ENCODE results near the gene DIS3. TPM values are rescaled to one million over a fixed set of nuclear protein-coding genes. Genes with fewer than 3 reads are reported as not detected.

The DIS3 gene
- polyA plus RNA-seq (2013, experiment 1 of 2): 37.5 TPM
- 38.4 TPM for polyA plus RNA-seq (2013, experiment 2 of 2)

DNA sequence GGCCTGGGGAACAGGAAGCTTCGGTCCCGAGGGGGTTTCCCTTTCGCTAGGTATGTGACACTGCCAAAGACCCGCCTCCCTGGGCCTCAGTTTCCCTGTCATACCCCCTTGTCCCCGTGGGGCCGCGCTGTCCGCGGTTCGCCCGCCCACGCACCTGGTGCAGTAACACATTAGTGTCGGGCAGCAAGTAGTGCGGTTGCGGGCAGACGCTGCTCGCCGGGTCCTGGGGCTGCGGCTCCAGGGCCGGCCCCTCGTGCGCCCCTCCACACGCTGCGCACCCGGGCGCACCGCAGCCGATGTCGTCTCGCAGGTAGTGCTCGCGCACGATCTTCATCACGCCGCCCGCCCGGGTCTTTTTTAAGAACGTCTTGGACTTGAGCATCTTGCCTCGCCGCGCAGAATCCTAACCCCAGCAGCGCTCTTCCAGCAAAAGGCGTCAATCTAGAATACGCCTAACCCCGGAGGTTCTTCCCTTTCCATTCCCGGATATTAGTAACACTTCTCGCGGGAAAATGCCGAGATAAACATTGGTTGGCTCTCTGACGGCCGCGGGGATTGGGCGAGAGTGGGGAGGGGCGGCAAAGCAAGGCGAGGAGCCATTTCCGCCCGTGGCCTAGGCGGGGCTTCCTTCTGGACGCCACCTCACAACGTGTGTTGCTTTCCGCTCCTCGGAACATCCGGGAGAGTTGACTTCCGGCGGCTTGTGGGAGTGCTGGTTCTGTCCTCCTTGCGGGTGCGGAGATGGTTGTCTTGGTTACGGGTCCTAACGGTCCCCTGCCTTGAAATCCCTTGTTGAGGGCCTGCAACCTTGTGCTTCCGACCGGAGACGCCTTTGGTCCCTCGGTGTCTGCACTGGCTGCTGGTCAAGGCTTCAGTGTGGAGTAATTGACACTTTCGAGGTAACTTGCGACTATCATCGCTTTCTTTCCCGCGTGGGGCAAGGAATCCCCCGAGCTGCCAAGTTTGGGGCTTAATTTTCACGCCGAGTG, at the start of gene DIS3, which contains the start of gene PIBF1:
Gene DIS3 (minus strand): TSS at position 450 of the 989 bp plus-strand sequence. CDS start 68 bp downstream, at position 382.
Gene PIBF1 (plus strand): TSS at position 683 of the 989 bp plus-strand sequence. CDS start 1,337 bp downstream, outside the sequence.
- peak within 1 kb of the TSS; percentile 37 for H3K4ac ChIP-seq (ENCODE audit: low read depth, low read length)
- H4K8ac ChIP-seq (ENCODE audit: low read depth, low read length): no peak within 1 kb of the TSS
- no peak within 1 kb of the TSS for H2BK5ac ChIP-seq (ENCODE audit: low read length)
- peak within 1 kb of the TSS; percentile 84 for H3K9ac ChIP-seq (ENCODE audit: low read length)
- H4K5ac ChIP-seq (ENCODE audit: low read length): no peak within 1 kb of the TSS
- peaks cover 20% of the 10 kb centered on the region for H3K79me2 ChIP-seq (ENCODE audit: control insufficient read depth, insufficient read depth, low read length)
- peak; percentile 100 for DNase-seq
- H3K36me3 ChIP-seq (ENCODE audit: control insufficient read depth, insufficient read depth, low read length): peaks cover 2% of the 10 kb centered on the region
- no CpG with 5 or more reads among the region's 81 CpGs for WGBS (ENCODE audit: extremely low coverage, insufficient coverage, low lambda C conversion rate)
- peak within 1 kb of the TSS; percentile 80 for H3K4me3 ChIP-seq (ENCODE audit: low read length)
- H3K27ac ChIP-seq (ENCODE audit: low read depth, low read length): peak within 1 kb of the TSS; percentile 13
- no peak within 1 kb of the TSS for H2AK5ac ChIP-seq (ENCODE audit: low read length)
- no peak within 1 kb of the TSS for H3K23ac ChIP-seq (ENCODE audit: low read length)
- H3K4me2 ChIP-seq (ENCODE audit: low read length): peak within 1 kb of the TSS; percentile 62
- peak within 1 kb of the TSS; percentile 93 for H3K56ac ChIP-seq (ENCODE audit: low read length)
- H3K27me3 ChIP-seq (ENCODE audit: insufficient read depth, low read length, poor library complexity): no peaks in the 10 kb centered on the region
- no peaks in the 10 kb centered on the region for H3K4me1 ChIP-seq (ENCODE audit: control insufficient read depth, low read depth, low read length)
- peak within 1 kb of the TSS; percentile 32 for H3K18ac ChIP-seq (ENCODE audit: low read length)
- H2BK15ac ChIP-seq (replicated peaks; ENCODE audit: low read depth): no peak within 1 kb of the TSS
- no peak within 1 kb of the TSS for H2BK120ac ChIP-seq (ENCODE audit: low read depth, low read length)
- H3K79me1 ChIP-seq (ENCODE audit: low read length): peaks cover 2% of the 10 kb centered on the region

DNA sequence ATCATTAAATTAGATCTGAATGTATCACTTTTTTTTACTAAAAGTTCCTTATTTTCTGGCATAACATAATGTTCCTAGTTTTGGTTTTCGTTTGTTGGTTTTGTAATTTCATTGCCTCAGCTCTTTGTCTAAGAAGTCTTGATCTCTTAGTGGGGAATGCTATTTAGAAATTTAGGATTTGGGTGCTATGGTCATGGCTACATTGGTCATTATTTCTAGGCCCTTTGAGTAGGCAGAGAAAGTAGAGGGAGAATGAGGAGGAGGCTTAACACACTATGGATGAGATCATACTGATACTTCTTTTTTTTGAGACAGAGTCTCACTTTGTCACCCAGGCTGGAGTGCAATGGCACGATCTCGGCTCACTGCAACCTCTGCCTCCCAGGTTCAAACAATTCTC, 42.0 kb upstream of the DIS3 start:
- WGBS (ENCODE audit: extremely low coverage, insufficient coverage, low lambda C conversion rate): no CpG with 5 or more reads among the region's 3 CpGs
- H2BK120ac ChIP-seq (ENCODE audit: low read depth, low read length): no peak overlapping the region

DNA sequence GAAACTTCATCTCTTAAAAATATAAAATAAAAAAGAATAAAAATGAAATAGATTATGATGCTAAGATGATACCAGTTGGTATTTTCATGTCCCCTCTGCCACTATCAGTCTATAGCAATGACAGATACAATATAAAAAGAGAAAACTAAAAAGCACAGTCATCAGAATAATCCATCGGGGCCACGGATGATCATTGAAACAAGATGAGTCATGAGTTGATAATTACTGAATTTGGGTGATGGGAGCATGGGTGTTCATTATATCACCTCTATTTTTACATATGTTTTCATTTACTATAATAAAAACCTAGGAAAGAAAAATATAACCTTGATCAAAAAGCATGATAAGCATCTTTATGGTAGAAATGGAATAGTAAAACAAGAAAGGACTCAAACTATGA, 41.4 kb upstream of the DIS3 start:
- H2BK5ac ChIP-seq (ENCODE audit: low read length): no peak overlapping the region
- H4K5ac ChIP-seq (ENCODE audit: low read length): no peak overlapping the region
- H3K79me1 ChIP-seq (ENCODE audit: low read length): no peaks in the 10 kb centered on the region
- H3K27me3 ChIP-seq (ENCODE audit: insufficient read depth, low read length, poor library complexity): no peaks in the 10 kb centered on the region
- H3K36me3 ChIP-seq (ENCODE audit: control insufficient read depth, insufficient read depth, low read length): no peaks in the 10 kb centered on the region
- H3K4me3 ChIP-seq (ENCODE audit: low read length): no peak overlapping the region
- H3K4me2 ChIP-seq (ENCODE audit: low read length): no peak overlapping the region
- H3K4me1 ChIP-seq (ENCODE audit: control insufficient read depth, low read depth, low read length): peaks cover 4% of the 10 kb centered on the region
- no peak overlapping the region for H3K23ac ChIP-seq (ENCODE audit: low read length)
- H3K18ac ChIP-seq (ENCODE audit: low read length): no peak overlapping the region
- no peak overlapping the region for H2AK5ac ChIP-seq (ENCODE audit: low read length)
- no peak overlapping the region for H3K56ac ChIP-seq (ENCODE audit: low read length)
- no peak overlapping the region for H3K4ac ChIP-seq (ENCODE audit: low read depth, low read length)
- H4K8ac ChIP-seq (ENCODE audit: low read depth, low read length): no peak overlapping the region
- H2BK15ac ChIP-seq (replicated peaks; ENCODE audit: low read depth): no peak overlapping the region
- no peak for DNase-seq
- H2BK120ac ChIP-seq (ENCODE audit: low read depth, low read length): no peak overlapping the region
- H3K9ac ChIP-seq (ENCODE audit: low read length): no peak overlapping the region
- no CpG with 5 or more reads among the region's 2 CpGs for WGBS (ENCODE audit: extremely low coverage, insufficient coverage, low lambda C conversion rate)
- no peak overlapping the region for H3K27ac ChIP-seq (ENCODE audit: low read depth, low read length)
- H3K79me2 ChIP-seq (ENCODE audit: control insufficient read depth, insufficient read depth, low read length): no peaks in the 10 kb centered on the region

More for the DNA sequence above, 42.0 kb upstream of the DIS3 start:
- H3K79me2 ChIP-seq (ENCODE audit: control insufficient read depth, insufficient read depth, low read length): no peaks in the 10 kb centered on the region
- H3K23ac ChIP-seq (ENCODE audit: low read length): no peak overlapping the region
- H2BK15ac ChIP-seq (replicated peaks; ENCODE audit: low read depth): no peak overlapping the region
- peaks cover 4% of the 10 kb centered on the region for H3K4me1 ChIP-seq (ENCODE audit: control insufficient read depth, low read depth, low read length)
- no peak overlapping the region for H4K5ac ChIP-seq (ENCODE audit: low read length)
- DNase-seq: no peak
- no peak overlapping the region for H4K8ac ChIP-seq (ENCODE audit: low read depth, low read length)
- H3K79me1 ChIP-seq (ENCODE audit: low read length): no peaks in the 10 kb centered on the region
- H2AK5ac ChIP-seq (ENCODE audit: low read length): no peak overlapping the region
- H3K4me2 ChIP-seq (ENCODE audit: low read length): no peak overlapping the region
- H3K36me3 ChIP-seq (ENCODE audit: control insufficient read depth, insufficient read depth, low read length): no peaks in the 10 kb centered on the region
- no peak overlapping the region for H3K4me3 ChIP-seq (ENCODE audit: low read length)
- no peaks in the 10 kb centered on the region for H3K27me3 ChIP-seq (ENCODE audit: insufficient read depth, low read length, poor library complexity)
- H3K18ac ChIP-seq (ENCODE audit: low read length): no peak overlapping the region
- no peak overlapping the region for H3K27ac ChIP-seq (ENCODE audit: low read depth, low read length)
- no peak overlapping the region for H3K4ac ChIP-seq (ENCODE audit: low read depth, low read length)
- H3K56ac ChIP-seq (ENCODE audit: low read length): no peak overlapping the region
- no peak overlapping the region for H3K9ac ChIP-seq (ENCODE audit: low read length)
- no peak overlapping the region for H2BK5ac ChIP-seq (ENCODE audit: low read length)

- H3K23ac ChIP-seq (ENCODE audit: low read length): no peak overlapping the region
- no peaks in the 10 kb centered on the region for H3K36me3 ChIP-seq (ENCODE audit: control insufficient read depth, insufficient read depth, low read length)
- H3K4me2 ChIP-seq (ENCODE audit: low read length): no peak overlapping the region
- no peaks in the 10 kb centered on the region for H3K79me2 ChIP-seq (ENCODE audit: control insufficient read depth, insufficient read depth, low read length)
- H3K79me1 ChIP-seq (ENCODE audit: low read length): no peaks in the 10 kb centered on the region
- H4K8ac ChIP-seq (ENCODE audit: low read depth, low read length): no peak overlapping the region
- no peak overlapping the region for H2AK5ac ChIP-seq (ENCODE audit: low read length)
- H2BK5ac ChIP-seq (ENCODE audit: low read length): no peak overlapping the region
- no peak overlapping the region for H3K9ac ChIP-seq (ENCODE audit: low read length)
- no peak overlapping the region for H3K4me3 ChIP-seq (ENCODE audit: low read length)
- WGBS (ENCODE audit: extremely low coverage, insufficient coverage, low lambda C conversion rate): no CpG with 5 or more reads among the region's 1 CpG
- H2BK15ac ChIP-seq (replicated peaks; ENCODE audit: low read depth): no peak overlapping the region
- H3K27me3 ChIP-seq (ENCODE audit: insufficient read depth, low read length, poor library complexity): no peaks in the 10 kb centered on the region
- peak; percentile 92 for DNase-seq
- H3K18ac ChIP-seq (ENCODE audit: low read length): no peak overlapping the region
- H3K56ac ChIP-seq (ENCODE audit: low read length): no peak overlapping the region
- no peak overlapping the region for H4K5ac ChIP-seq (ENCODE audit: low read length)
- H2BK120ac ChIP-seq (ENCODE audit: low read depth, low read length): no peak overlapping the region
- peak overlapping the region; percentile 49 for H3K27ac ChIP-seq (ENCODE audit: low read depth, low read length)
- no peak overlapping the region for H3K4ac ChIP-seq (ENCODE audit: low read depth, low read length)
- H3K4me1 ChIP-seq (ENCODE audit: control insufficient read depth, low read depth, low read length): peaks cover 4% of the 10 kb centered on the region
Observed at GRCh38 chr13:72820898-72821279, 39.2 kb upstream of the DIS3 start.

DNA sequence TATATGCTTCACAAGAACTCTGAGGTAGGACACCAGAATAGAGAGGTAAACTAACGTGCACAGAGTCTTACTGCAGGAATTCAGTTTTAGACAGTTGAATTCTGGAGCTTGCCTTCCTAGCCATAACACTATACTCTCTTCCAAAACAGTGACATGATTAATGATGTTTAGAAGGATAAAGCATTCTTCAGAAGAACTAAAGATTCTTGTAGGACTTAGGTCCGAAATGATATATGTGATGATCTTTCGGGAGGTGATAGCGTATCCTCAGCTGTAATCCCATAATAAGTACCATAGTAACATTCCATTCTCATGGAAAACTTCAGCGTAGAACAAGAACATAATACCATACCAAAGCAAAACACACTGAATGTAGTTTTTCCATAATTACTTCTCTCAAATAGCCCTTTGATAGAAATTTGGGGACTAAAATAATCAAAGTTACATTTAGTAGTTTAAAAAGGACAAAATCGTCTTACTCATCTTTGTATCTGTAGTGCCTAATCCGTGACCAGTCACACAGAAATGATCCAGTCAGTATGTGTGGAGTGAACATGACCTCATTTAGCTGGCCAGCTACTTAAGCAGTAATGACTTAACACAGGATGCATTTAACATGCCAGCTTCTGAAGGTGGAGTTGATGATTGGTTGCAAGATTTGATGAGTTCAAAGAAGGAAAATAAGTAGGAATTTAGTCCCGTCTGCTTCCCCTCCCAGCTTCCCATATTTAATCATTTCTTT, 38.6 kb upstream of the DIS3 start:
- no CpG with 5 or more reads among the region's 8 CpGs for WGBS (ENCODE audit: extremely low coverage, insufficient coverage, low lambda C conversion rate)
- H3K27ac ChIP-seq (ENCODE audit: low read depth, low read length): no peak overlapping the region
- H3K18ac ChIP-seq (ENCODE audit: low read length): no peak overlapping the region
- H2BK120ac ChIP-seq (ENCODE audit: low read depth, low read length): no peak overlapping the region
- DNase-seq: peak; percentile 89
- no peaks in the 10 kb centered on the region for H3K79me1 ChIP-seq (ENCODE audit: low read length)
- no peak overlapping the region for H3K9ac ChIP-seq (ENCODE audit: low read length)
- H2BK15ac ChIP-seq (replicated peaks; ENCODE audit: low read depth): no peak overlapping the region
- H3K36me3 ChIP-seq (ENCODE audit: control insufficient read depth, insufficient read depth, low read length): no peaks in the 10 kb centered on the region
- H2BK5ac ChIP-seq (ENCODE audit: low read length): no peak overlapping the region
- H3K4me2 ChIP-seq (ENCODE audit: low read length): no peak overlapping the region
- H3K4me1 ChIP-seq (ENCODE audit: control insufficient read depth, low read depth, low read length): peaks cover 4% of the 10 kb centered on the region
- no peak overlapping the region for H2AK5ac ChIP-seq (ENCODE audit: low read length)
- H3K4ac ChIP-seq (ENCODE audit: low read depth, low read length): no peak overlapping the region
- no peak overlapping the region for H4K5ac ChIP-seq (ENCODE audit: low read length)
- no peaks in the 10 kb centered on the region for H3K27me3 ChIP-seq (ENCODE audit: insufficient read depth, low read length, poor library complexity)
- H3K23ac ChIP-seq (ENCODE audit: low read length): no peak overlapping the region
- H3K79me2 ChIP-seq (ENCODE audit: control insufficient read depth, insufficient read depth, low read length): no peaks in the 10 kb centered on the region
- no peak overlapping the region for H3K56ac ChIP-seq (ENCODE audit: low read length)
- no peak overlapping the region for H4K8ac ChIP-seq (ENCODE audit: low read depth, low read length)
- H3K4me3 ChIP-seq (ENCODE audit: low read length): no peak overlapping the region

All from mesendoderm (in vitro differentiated cells).